ENCODE results near the gene SLC4A4. TPM values are rescaled to one million over a fixed set of nuclear protein-coding genes. Genes with fewer than 3 reads are reported as not detected.

Gene SLC4A4
- total RNA-seq, 1 donor from 2014 or later, result 9.8 TPM

- ATAC-seq (no peak), DNase-seq (ENCODE audit: low spot score) (no peak)
- intact Hi-C loops (cut with DNase I), result no loop called here
These were observed 16.2 kb downstream of the SLC4A4 start for GRCh38 chr4:71355045-71355444.

GRCh38 chr4:71355971-71356370, 17.2 kb downstream of the SLC4A4 start:
- ATAC-seq (no peak), DNase-seq (ENCODE audit: low spot score) (no peak)
- intact Hi-C loops (cut with DNase I), result no loop called here

- ATAC-seq (no peak), DNase-seq (ENCODE audit: low spot score) (no peak)
- intact Hi-C loops (cut with DNase I), result no loop called here
These were observed 18.3 kb downstream of the SLC4A4 start for GRCh38 chr4:71356924-71357663.

GRCh38 chr4:71360844-71361243, 22.0 kb downstream of the SLC4A4 start:
- DNase-seq (ENCODE audit: low spot score) (no peak), ATAC-seq (no peak)
- intact Hi-C loops (cut with DNase I), result no loop called here

GRCh38 chr4:71361476-71361875, 22.7 kb downstream of the SLC4A4 start:
- DNase-seq (ENCODE audit: low spot score) (no peak), ATAC-seq (no peak)
- intact Hi-C loops (cut with DNase I), result no loop called here

GRCh38 chr4:71366766-71367165, 27.9 kb downstream of the SLC4A4 start:
- no peak for DNase-seq (ENCODE audit: low spot score)
- intact Hi-C loops (cut with DNase I), result no loop called here
- no peak for ATAC-seq

GRCh38 chr4:71367546-71367945, 28.7 kb downstream of the SLC4A4 start:
- DNase-seq (ENCODE audit: low spot score) (no peak), ATAC-seq (no peak)
- intact Hi-C loops (cut with DNase I), result no loop called here

- intact Hi-C loops (cut with DNase I), result no loop called here
- no peak for DNase-seq (ENCODE audit: low spot score)
- no peak for ATAC-seq
These were observed 30.1 kb downstream of the SLC4A4 start for GRCh38 chr4:71368906-71369305.

- intact Hi-C loops (cut with DNase I), result no loop called here
- no peak for ATAC-seq
- no peak for DNase-seq (ENCODE audit: low spot score)
These were observed 30.7 kb downstream of the SLC4A4 start for GRCh38 chr4:71369536-71369935.

GRCh38 chr4:71375494-71375893, 36.7 kb downstream of the SLC4A4 start:
- intact Hi-C loops (cut with DNase I), result no loop called here
- DNase-seq (ENCODE audit: low spot score), result no peak
- ATAC-seq, result no peak

GRCh38 chr4:71377561-71377960, 38.7 kb downstream of the SLC4A4 start:
- intact Hi-C loops (cut with DNase I), result no loop called here
- no peak for ATAC-seq
- no peak for DNase-seq (ENCODE audit: low spot score)

GRCh38 chr4:71379126-71379525, 40.3 kb downstream of the SLC4A4 start:
- intact Hi-C loops (cut with DNase I), result no loop called here
- ATAC-seq (no peak), DNase-seq (ENCODE audit: low spot score) (no peak)

- DNase-seq (ENCODE audit: low spot score) (no peak), ATAC-seq (no peak)
- intact Hi-C loops (cut with DNase I), result no loop called here
These were observed 42.0 kb downstream of the SLC4A4 start for GRCh38 chr4:71380788-71381187.

GRCh38 chr4:71382125-71382899, 43.5 kb downstream of the SLC4A4 start:
- intact Hi-C loops (cut with DNase I), result no loop called here
- no peak for ATAC-seq
- DNase-seq (ENCODE audit: low spot score), result no peak

GRCh38 chr4:71382900-71383560, 44.2 kb downstream of the SLC4A4 start:
- DNase-seq (ENCODE audit: low spot score), result no peak
- intact Hi-C loops (cut with DNase I), result no loop called here
- ATAC-seq, result no peak

- DNase-seq (ENCODE audit: low spot score), result no peak
- intact Hi-C loops (cut with DNase I), result no loop called here
- ATAC-seq, result no peak
These were observed 45.2 kb downstream of the SLC4A4 start for GRCh38 chr4:71383984-71384383.

GRCh38 chr4:71389149-71389827, 50.5 kb downstream of the SLC4A4 start:
- DNase-seq (ENCODE audit: low spot score) (peak; percentile 51), ATAC-seq (peak; percentile 73)
- intact Hi-C loops (cut with DNase I), result no loop called here

GRCh38 chr4:71392109-71392508, 53.3 kb downstream of the SLC4A4 start:
- no peak for ATAC-seq
- no peak for DNase-seq (ENCODE audit: low spot score)
- intact Hi-C loops (cut with DNase I), result no loop called here

- intact Hi-C loops (cut with DNase I), result no loop called here
- no peak for ATAC-seq
- no peak for DNase-seq (ENCODE audit: low spot score)
These were observed 57.6 kb downstream of the SLC4A4 start for GRCh38 chr4:71396382-71396781.

GRCh38 chr4:71400810-71401209, 62.0 kb downstream of the SLC4A4 start:
- intact Hi-C loops (cut with DNase I), result no loop called here
- DNase-seq (ENCODE audit: low spot score) (no peak), ATAC-seq (no peak)

All from sciatic nerve (tissue), 2 donors.